Calu3 (cell line): ENCODE measurements around the gene CAPN8. TPM values are rescaled to one million over a fixed set of nuclear protein-coding genes. Genes with fewer than 3 reads are reported as not detected.
A peak's percentile ranks its signal among the peaks of the same experiment; 100 is the strongest.

Experiments
- BruUV-seq: library from RNA; stranded (reverse); fragments of 400-500 nt; replicated peaks from 2 replicates; lab custom pipeline; 2021; lab: Mats Ljungman, UMichigan
- CTCF ChIA-PET: fragments of 300-600 bp; sonication (Branson Sonifier 250); formaldehyde crosslinking; loops from one replicate; lab custom pipeline; 2022; ENCODE audit warnings: antibody characterized with exemption; lab: Charles Lee
- DNase-seq: peaks from one replicate; pipeline ENCODE4 v3.0.0; 2022
- H3K27ac Mint-ChIP-seq: one replicate; pipeline ENCODE4 v1.8.0; 2022; ENCODE audit warnings: mixed read lengths; ENCODE audit not compliant: unreplicated experiment
- H3K27me3 Mint-ChIP-seq: one replicate; pipeline ENCODE4 v1.8.0; 2022; ENCODE audit warnings: mixed read lengths; ENCODE audit not compliant: unreplicated experiment
- H3K36me3 Mint-ChIP-seq: one replicate; pipeline ENCODE4 v1.8.0; 2022; ENCODE audit warnings: mild to moderate bottlenecking, moderate library complexity, mixed read lengths; ENCODE audit not compliant: insufficient read depth, unreplicated experiment
- H3K4me1 Mint-ChIP-seq: one replicate; pipeline ENCODE4 v1.8.0; 2022; ENCODE audit warnings: mild to moderate bottlenecking, low read depth, mixed read lengths; ENCODE audit not compliant: unreplicated experiment
- H3K4me3 Mint-ChIP-seq: one replicate; pipeline ENCODE4 v1.8.0; 2022; ENCODE audit warnings: mild to moderate bottlenecking, low read depth, moderate library complexity, mixed read lengths; ENCODE audit not compliant: unreplicated experiment
- H3K9me3 Mint-ChIP-seq: one replicate; pipeline ENCODE4 v1.8.0; 2022; ENCODE audit warnings: low read depth, mixed read lengths; ENCODE audit not compliant: unreplicated experiment
- intact Hi-C: fragments of 100-400 bp; cut with micrococcal nuclease; formaldehyde crosslinking; loops from one replicate; pipeline ENCODE4 v1.10.0; 2022; ENCODE audit not compliant: unreplicated experiment
- total RNA-seq: library from RNA; stranded (reverse); gene quantifications from 2 replicates; pipeline ENCODE4 v1.2.3, GENCODE V29; 2022
- TF ChIP-seq, protein P1 (sequence below): fragments of 200-600 bp; IDR thresholded peaks from one replicate; pipeline ENCODE4 v1.8.0; 2022; ENCODE audit warnings: antibody characterized with exemption; ENCODE audit not compliant: unreplicated experiment

The CAPN8 gene
- total RNA-seq, 1 experiment from 2014 or later = 108 TPM

DNA sequence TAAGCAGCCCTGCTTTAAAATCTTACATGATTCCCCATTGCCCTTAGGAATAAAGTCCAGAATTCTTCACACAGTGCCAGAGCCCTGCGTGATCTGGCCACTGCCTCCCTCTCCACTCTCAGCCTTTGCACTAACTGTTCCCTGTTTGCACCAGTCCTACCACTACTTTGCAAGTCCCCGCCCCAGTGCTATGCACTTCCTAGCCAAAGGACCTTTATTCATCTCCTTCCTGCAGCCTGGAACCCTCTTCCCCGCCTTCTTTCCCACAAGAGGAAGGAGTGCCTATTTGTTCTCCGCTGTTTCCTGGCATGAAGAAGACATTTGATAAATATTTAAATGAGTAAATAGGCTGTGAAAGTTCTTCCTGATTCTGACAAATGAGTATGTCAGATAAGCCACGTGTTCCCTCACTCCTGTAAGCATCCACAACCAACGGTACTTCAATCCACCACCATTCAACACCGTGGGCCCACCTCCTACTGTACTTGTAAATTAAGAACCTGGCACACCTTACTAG, 23.9 kb downstream of the CAPN8 start:
- H3K27ac Mint-ChIP-seq = no peak overlapping the region

DNA sequence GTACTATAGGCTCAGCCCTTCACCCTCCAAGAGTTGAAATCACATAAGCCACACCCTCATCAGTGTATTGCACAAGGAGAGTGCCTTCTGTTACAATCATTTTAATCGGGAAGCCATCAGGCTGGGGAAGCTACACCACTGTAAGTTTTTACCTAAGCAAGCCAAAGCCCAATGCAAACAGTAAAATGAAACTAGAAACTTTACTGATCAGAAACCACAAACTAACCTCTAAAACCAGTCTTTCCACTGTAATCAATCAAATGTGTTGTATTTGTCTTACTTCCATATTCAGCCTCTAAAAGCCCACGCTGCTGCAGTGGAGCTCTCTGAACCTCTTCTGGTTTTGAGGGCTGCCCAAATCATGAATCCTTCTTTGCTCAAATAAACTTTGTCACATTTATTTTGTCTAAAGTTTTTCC, 26.2 kb downstream of the CAPN8 start:
- Mint-ChIP-seq H3K4me1 (peaks cover 63% of the 10 kb centered on the region), H3K4me3 (peak overlapping the region; percentile 8), H3K27me3 (no peaks in the 10 kb centered on the region), H3K9me3 (peaks cover 12% of the 10 kb centered on the region), H3K36me3 (peaks cover 20% of the 10 kb centered on the region), H3K27ac (peak overlapping the region; percentile 64)
- BruUV-seq = no TSS peak
- DNase-seq = peak; percentile 62
- CTCF ChIA-PET = interaction anchor here (0.8 to 1.4 kb wide), 3 partner anchors 15 to 496 kb away, joined by 3 to 6 read pairs (median 3); partner anchors contain the start of gene TLR5
- intact Hi-C loops = loop anchor here (2.0 kb wide), 2 partner anchors 15 to 25 kb away; partner anchors contain the start of gene CAPN8
- TF ChIP-seq, protein P1, sequence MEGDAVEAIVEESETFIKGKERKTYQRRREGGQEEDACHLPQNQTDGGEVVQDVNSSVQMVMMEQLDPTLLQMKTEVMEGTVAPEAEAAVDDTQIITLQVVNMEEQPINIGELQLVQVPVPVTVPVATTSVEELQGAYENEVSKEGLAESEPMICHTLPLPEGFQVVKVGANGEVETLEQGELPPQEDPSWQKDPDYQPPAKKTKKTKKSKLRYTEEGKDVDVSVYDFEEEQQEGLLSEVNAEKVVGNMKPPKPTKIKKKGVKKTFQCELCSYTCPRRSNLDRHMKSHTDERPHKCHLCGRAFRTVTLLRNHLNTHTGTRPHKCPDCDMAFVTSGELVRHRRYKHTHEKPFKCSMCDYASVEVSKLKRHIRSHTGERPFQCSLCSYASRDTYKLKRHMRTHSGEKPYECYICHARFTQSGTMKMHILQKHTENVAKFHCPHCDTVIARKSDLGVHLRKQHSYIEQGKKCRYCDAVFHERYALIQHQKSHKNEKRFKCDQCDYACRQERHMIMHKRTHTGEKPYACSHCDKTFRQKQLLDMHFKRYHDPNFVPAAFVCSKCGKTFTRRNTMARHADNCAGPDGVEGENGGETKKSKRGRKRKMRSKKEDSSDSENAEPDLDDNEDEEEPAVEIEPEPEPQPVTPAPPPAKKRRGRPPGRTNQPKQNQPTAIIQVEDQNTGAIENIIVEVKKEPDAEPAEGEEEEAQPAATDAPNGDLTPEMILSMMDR = no peak

More for the DNA sequence above, 23.9 kb downstream of the CAPN8 start:
- TF ChIP-seq, protein P1 = no peak
- H3K27me3 Mint-ChIP-seq = no peaks in the 10 kb centered on the region
- H3K4me1 Mint-ChIP-seq = peaks cover 72% of the 10 kb centered on the region
- H3K36me3 Mint-ChIP-seq = peaks cover 20% of the 10 kb centered on the region
- CTCF ChIA-PET = no interaction called here
- H3K9me3 Mint-ChIP-seq = peaks cover 12% of the 10 kb centered on the region
- BruUV-seq = no TSS peak
- DNase-seq = no peak
- intact Hi-C loops = no loop called here
- no peak overlapping the region for H3K4me3 Mint-ChIP-seq

DNA sequence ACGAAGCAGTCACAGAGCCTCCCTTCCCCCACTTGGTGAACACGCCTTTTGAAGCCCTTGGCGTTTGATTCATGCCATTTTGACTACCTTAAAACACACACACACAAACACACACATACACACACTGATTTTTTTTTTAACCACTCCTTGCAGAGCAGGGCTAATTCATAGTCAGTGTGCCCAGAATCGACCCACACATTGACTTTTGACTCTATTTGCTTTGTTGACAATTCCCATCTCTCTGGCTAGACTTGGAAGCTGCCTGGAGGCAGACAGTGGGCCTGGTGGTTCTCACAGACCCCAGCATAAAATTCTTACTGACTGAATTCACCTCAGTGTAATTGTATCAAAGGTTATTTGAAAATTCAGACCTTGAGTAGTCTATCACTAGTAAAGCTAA, 30.3 kb downstream of the CAPN8 start:
- DNase-seq = no peak
- H3K27ac Mint-ChIP-seq = no peak overlapping the region
- H3K4me1 Mint-ChIP-seq = peaks cover 33% of the 10 kb centered on the region
- no peaks in the 10 kb centered on the region for H3K27me3 Mint-ChIP-seq
- peaks cover 11% of the 10 kb centered on the region for H3K36me3 Mint-ChIP-seq
- no TSS peak for BruUV-seq
- H3K4me3 Mint-ChIP-seq = no peak overlapping the region
- intact Hi-C loops = no loop called here
- TF ChIP-seq, protein P1 = no peak
- CTCF ChIA-PET = no interaction called here
- H3K9me3 Mint-ChIP-seq = peaks cover 4% of the 10 kb centered on the region

DNA sequence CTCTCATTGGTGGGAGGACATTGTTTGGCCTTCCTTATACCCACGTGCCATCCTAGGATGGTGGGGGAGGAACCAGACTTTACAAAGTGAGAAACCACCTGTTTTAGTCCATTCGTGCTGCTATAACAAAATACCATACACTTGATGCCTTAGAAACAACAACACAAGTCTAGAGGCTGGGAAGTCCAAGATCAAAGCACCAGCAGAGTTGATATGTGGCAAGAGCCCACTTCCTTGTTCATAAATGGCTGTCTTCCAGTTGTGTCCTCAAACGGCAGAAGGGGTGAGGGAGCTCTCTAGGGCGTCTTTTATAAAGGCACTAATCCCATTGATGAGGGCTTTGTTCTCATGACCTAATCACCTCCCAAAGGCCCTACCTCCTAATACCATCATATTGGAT, 31.1 kb downstream of the CAPN8 start:
- Mint-ChIP-seq H3K9me3 (peaks cover 4% of the 10 kb centered on the region), H3K36me3 (peaks cover 3% of the 10 kb centered on the region), H3K4me3 (no peak overlapping the region), H3K27me3 (no peaks in the 10 kb centered on the region), H3K4me1 (peaks cover 25% of the 10 kb centered on the region), H3K27ac (no peak overlapping the region)
- no TSS peak for BruUV-seq
- CTCF ChIA-PET = no interaction called here
- intact Hi-C loops = no loop called here
- TF ChIP-seq, protein P1 = no peak
- no peak for DNase-seq
